Measurements from ENCODE around the gene ANKRD55. TPM values are rescaled to one million over a fixed set of nuclear protein-coding genes. Genes with fewer than 3 reads are reported as not detected.

ANKRD55 gene
- total and polyA plus RNA-seq, 9 of the 15 experiments (the other 6 are each of a cell fraction or from before 2014, with no cell fraction given) = 3.4 to 10.6 (median 6.5) TPM

- no peak for TF ChIP-seq REST (IDR thresholded peaks at IDR 0.05; ENCODE audit: borderline replicate concordance)
- no peak for TF ChIP-seq REST (CRISPR knock-in tag; IDR thresholded peaks at IDR 0.05; ENCODE audit: low read depth)
- 0 out of 2 replicates have a peak, but pooled peaks have one; percentile 44 for TF ChIP-seq FOXA1 (IDR thresholded peaks at IDR 0.05; ENCODE audit: borderline replicate concordance)
- TF ChIP-seq HES1 (IDR thresholded peaks at IDR 0.05; ENCODE audit: low read depth) = peak; percentile 69
- no peak for TF ChIP-seq SRSF9 (IDR thresholded peaks at IDR 0.05; ENCODE audit: borderline replicate concordance, low read depth, low read length)
- no peak for TF ChIP-seq GTF3C2 (IDR thresholded peaks at IDR 0.05; ENCODE audit: borderline replicate concordance, extremely low read depth, insufficient read length)
- peak; percentile 36; the same call in 1 of the 2 replicates for TF ChIP-seq BHLHE40 (IDR thresholded peaks at IDR 0.05; ENCODE audit: low read length)
- TF ChIP-seq FUS (optimal IDR thresholded peaks at IDR 0.05; ENCODE audit: low read depth, low read length) = no peak
- TF ChIP-seq ZBTB5 (IDR thresholded peaks at IDR 0.05) = no peak
- TF ChIP-seq DPF2 (IDR thresholded peaks at IDR 0.05) = peak; percentile 76
- TF ChIP-seq SIN3B (IDR thresholded peaks at IDR 0.05; ENCODE audit: low read depth) = no peak
- no peak for TF ChIP-seq BRF2 (IDR thresholded peaks at IDR 0.05; ENCODE audit: borderline replicate concordance, insufficient read depth, insufficient read length)
- TF ChIP-seq PML (IDR thresholded peaks at IDR 0.05; ENCODE audit: low read length) = peak; percentile 66
These were observed 71.2 kb downstream of the ANKRD55 start (continued) for GRCh38 chr5:56161927-56162326.

Measured in K562 (cell line).